Mucosa of rectum (tissue), 2 donors: ENCODE results near the gene ERG28.

Source experiments
- H3K27ac ChIP-seq, 2 donors: one replicate each; pipeline ENCODE4 v1.7.0; 2013; ENCODE audit warnings: inconsistent platforms in 2 of 2, low read depth in 2 of 2, low read length in 2 of 2
- H3K27me3 ChIP-seq, 2 donors: one replicate each; pipeline ENCODE4 v1.7.0; 2013; ENCODE audit warnings: low read length in 2 of 2; ENCODE audit not compliant: control insufficient read depth in 2 of 2, insufficient read depth in 2 of 2
- H3K36me3 ChIP-seq, 2 donors: one replicate each; pipeline ENCODE4 v1.7.0; 2013; ENCODE audit warnings: low read length in 2 of 2; ENCODE audit not compliant: control insufficient read depth in 2 of 2, insufficient read depth in 2 of 2
- H3K4me1 ChIP-seq, 2 donors: one replicate each; pipeline ENCODE4 v1.7.0; 2013; ENCODE audit warnings: low read length in 2 of 2, mild to moderate bottlenecking in 1 of 2; ENCODE audit not compliant: control insufficient read depth in 2 of 2, insufficient read depth in 2 of 2
- H3K4me3 ChIP-seq, 2 donors: one replicate each; pipeline ENCODE4 v1.7.0; 2013; ENCODE audit warnings: low read length in 2 of 2
- H3K9ac ChIP-seq, 2 donors: one replicate each; pipeline ENCODE4 v1.7.0; 2013; ENCODE audit warnings: low read length in 2 of 2, low read depth in 1 of 2, mild to moderate bottlenecking in 1 of 2
- H3K9me3 ChIP-seq, 2 donors: one replicate each; pipeline ENCODE4 v1.7.0; 2013; ENCODE audit warnings: low read length in 2 of 2; ENCODE audit not compliant: control insufficient read depth in 2 of 2
- donor health status: healthy.
- donor health status: Normal muscosa, but diverticular disease.

The ERG28 gene

DNA sequence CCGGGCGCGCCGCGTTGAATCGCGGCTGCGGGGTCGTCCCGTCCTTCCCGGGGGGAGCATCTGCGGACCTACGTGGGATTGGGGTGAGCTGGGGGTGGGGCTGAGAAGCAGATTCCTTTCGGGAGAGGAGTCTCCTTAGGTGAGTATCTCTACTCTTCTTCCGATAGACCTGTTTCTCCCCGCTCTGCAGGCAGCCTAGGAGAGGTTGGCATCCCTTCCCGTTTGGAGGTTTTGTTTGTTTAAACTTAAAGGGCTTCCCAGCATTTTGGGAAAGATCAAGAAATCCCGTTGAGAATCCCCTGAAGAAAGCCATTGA lies 781 bp upstream of the ERG28 start:
- H3K36me3 ChIP-seq = peaks cover 9 to 21% of the 10 kb centered on the region in 2 donors
- peaks cover 12 to 15% of the 10 kb centered on the region in 2 donors for H3K4me1 ChIP-seq
- peak overlapping the region; percentile 82 to 90 for H3K27ac ChIP-seq
- no peaks in the 10 kb centered on the region for H3K9me3 ChIP-seq
- no peaks in the 10 kb centered on the region for H3K27me3 ChIP-seq
- H3K9ac ChIP-seq = peak overlapping the region; percentile 85 to 87
- H3K4me3 ChIP-seq = peak overlapping the region; percentile 89 to 91

GRCh38 chr14:75660238-75660629 lies 442 bp downstream of the ERG28 start:
- Histone ChIP-seq H3K9ac (peak overlapping the region; percentile 74 to 85), H3K36me3 (peaks cover 15 to 27% of the 10 kb centered on the region in 2 donors), H3K9me3 (no peaks in the 10 kb centered on the region), H3K27me3 (no peaks in the 10 kb centered on the region), H3K4me3 (peak overlapping the region; percentile 89 to 91), H3K4me1 (peaks cover 12 to 15% of the 10 kb centered on the region in 2 donors), H3K27ac (peak overlapping the region; percentile 82 to 90)

GRCh38 chr14:75658957-75659356 lies 1.7 kb downstream of the ERG28 start:
- Histone ChIP-seq H3K9me3 (no peaks in the 10 kb centered on the region), H3K27ac (no peak overlapping the region), H3K27me3 (no peaks in the 10 kb centered on the region), H3K4me1 (peaks cover 12 to 15% of the 10 kb centered on the region in 2 donors), H3K36me3 (peaks cover 24% of the 10 kb centered on the region in 2 donors), H3K9ac (no peak overlapping the region), H3K4me3 (no peak overlapping the region)

DNA sequence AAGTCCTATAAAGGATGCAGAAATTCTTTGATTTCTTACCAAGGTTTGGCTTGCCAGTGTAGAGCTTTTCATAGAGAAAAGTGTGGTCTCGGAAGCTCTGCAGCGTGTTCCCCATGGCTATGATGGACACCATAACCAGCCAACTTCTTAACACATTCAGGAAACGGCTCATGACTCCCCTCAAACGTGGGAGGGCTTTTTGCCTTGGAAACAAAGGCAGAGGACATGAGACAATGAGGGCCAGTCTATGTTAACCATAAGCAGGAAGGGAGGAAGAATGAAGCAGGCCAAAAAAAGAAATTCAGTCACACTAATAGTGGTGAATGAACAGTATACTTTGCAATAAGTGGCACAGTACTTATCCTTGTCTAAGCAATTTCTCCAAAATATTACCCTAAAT lies 3.3 kb downstream of the ERG28 start:
- Histone ChIP-seq H3K27me3 (no peaks in the 10 kb centered on the region), H3K36me3 (peaks cover 21 to 24% of the 10 kb centered on the region in 2 donors), H3K9me3 (no peaks in the 10 kb centered on the region), H3K9ac (no peak overlapping the region), H3K4me3 (no peak overlapping the region), H3K4me1 (peaks cover 12 to 15% of the 10 kb centered on the region in 2 donors), H3K27ac (no peak overlapping the region)

DNA sequence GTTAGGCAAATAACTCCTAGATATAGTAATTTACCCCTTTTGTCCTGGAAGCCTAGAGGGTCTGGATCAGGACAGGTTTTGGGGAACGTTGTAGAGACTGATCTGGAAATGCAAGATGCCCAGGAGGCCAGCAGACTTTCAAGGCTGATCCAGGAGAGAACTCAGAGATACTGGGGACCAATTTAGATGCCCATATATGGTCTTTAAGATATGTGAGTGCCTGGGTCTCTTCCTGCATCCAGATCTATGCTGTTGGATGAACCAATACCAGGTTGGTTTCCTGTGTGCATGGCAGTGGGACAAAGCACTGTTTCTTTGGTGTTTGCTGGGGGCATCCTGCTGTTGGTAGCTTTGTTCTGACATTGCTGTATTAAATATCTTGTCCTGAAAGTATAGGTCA lies 5.4 kb downstream of the ERG28 start:
- Histone ChIP-seq H3K27ac (no peak overlapping the region), H3K36me3 (peaks cover 31 to 37% of the 10 kb centered on the region in 2 donors), H3K27me3 (no peaks in the 10 kb centered on the region), H3K9me3 (no peaks in the 10 kb centered on the region), H3K4me3 (no peak overlapping the region), H3K9ac (no peak overlapping the region), H3K4me1 (peaks cover 5% of the 10 kb centered on the region in 2 donors)

- Histone ChIP-seq H3K9ac (no peak overlapping the region), H3K27me3 (no peaks in the 10 kb centered on the region), H3K4me3 (no peak overlapping the region), H3K9me3 (no peaks in the 10 kb centered on the region), H3K4me1 (no peaks in the 10 kb centered on the region), H3K36me3 (peaks cover 36 to 46% of the 10 kb centered on the region in 2 donors), H3K27ac (no peak overlapping the region)
Measured at GRCh38 chr14:75654127-75654732, 6.4 kb downstream of the ERG28 start.

DNA sequence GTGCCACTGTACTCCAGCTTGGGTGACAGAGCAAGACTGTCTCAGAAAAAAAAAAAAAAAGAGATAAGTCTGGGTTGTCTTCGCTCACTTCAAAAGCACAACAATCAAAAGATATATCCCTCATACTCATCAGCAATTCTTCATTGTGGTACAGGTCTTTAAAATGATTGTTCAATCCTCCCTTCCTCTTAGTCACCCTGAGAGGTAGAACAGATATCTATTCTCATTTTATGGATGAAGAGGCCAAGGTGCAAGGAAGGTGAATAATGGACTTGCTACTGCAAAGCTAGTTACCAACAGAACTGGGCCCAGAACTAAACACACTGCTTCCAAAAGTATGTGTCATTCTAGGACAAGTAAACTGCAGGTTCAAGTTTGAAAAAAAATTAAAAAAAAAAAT lies 7.1 kb downstream of the ERG28 start:
- Histone ChIP-seq H3K27ac (no peak overlapping the region), H3K27me3 (no peaks in the 10 kb centered on the region), H3K4me1 (no peaks in the 10 kb centered on the region), H3K9me3 (no peaks in the 10 kb centered on the region), H3K9ac (no peak overlapping the region), H3K4me3 (no peak overlapping the region), H3K36me3 (peaks cover 36 to 48% of the 10 kb centered on the region in 2 donors)

DNA sequence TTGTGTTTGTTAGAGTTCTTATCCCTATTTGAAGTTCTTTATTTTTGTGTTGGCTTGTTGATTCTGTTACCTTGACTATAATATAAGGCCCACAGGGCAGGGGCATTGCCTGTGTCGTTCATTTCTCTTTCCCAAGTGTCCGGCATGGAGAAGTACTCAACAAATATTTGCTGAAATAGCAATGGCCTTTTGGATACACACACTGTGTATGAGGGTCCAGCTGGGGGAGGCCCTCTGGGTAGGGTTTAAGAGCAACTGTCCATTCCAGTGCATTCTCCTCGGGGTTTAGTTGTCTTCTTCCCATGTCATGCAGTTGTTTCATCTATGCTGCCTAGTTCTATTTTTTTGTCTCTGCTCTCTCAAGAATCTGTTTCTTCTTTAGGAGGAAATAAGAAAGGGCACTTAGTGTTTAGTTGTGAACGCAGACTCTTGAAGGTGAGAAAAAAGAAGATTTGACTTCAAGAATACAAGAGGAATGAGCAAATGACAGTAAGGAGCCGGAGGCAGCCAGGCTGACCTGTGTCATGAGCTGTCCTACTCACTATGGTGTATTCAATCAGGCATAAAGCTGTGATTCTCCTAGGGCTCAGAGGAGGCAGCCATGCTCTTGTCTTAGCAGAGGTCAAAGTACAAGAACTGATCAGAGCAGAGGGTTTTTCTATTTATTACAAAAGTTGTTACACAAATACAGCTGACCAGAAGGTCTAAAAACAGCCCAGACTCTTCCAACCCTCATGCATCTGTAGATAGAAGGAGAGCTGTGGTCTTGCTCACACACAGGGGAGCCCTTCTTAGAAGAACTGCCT lies 10.2 kb downstream of the ERG28 start:
- H3K27ac ChIP-seq = no peak overlapping the region
- no peak overlapping the region for H3K4me3 ChIP-seq
- H3K36me3 ChIP-seq = peaks cover 23 to 42% of the 10 kb centered on the region in 2 donors
- H3K9ac ChIP-seq = no peak overlapping the region
- no peaks in the 10 kb centered on the region for H3K4me1 ChIP-seq
- no peaks in the 10 kb centered on the region for H3K9me3 ChIP-seq
- no peaks in the 10 kb centered on the region for H3K27me3 ChIP-seq

DNA sequence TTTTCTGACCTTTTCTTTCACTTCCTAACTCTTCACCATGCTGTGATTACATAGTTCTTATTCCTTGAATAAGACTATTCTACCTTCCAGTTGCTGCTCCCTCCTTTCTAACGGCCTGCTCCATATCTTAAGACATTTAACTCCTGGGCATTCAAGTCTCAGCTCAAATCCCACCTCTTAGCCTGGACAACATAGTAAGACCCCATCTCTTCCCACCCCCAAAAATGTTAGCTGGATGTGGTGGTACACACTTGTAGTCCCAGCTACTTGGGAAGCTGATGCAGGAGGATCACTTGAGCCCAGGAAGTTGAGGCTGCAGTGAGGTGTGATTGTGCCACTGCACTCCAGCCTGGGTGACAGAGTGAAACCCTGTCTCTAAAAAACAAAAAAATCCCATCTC lies 10.9 kb downstream of the ERG28 start:
- Histone ChIP-seq H3K27me3 (no peaks in the 10 kb centered on the region), H3K27ac (no peak overlapping the region), H3K9me3 (no peaks in the 10 kb centered on the region), H3K4me3 (no peak overlapping the region), H3K9ac (no peak overlapping the region), H3K36me3 (peaks cover 20 to 39% of the 10 kb centered on the region in 2 donors), H3K4me1 (no peaks in the 10 kb centered on the region)

DNA sequence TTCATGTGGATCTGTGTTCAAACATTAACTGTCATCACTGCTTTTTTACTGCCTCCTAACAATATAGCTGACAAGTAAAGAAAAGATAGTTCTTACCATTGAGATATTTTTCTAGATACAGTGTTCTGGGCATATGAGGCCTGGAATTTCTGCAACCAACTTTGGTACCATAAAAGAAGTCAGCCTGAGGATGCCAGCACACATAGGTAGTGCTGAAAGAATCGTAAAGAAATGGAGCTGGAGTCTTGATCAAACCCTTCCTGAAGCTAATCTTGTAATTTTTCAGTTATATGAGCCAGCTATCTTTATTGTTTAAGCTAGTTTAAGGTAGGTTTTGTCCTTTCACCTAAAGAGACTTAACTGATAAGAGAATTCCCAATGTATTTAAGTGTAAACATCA lies 11.3 kb downstream of the ERG28 start:
- H3K27me3 ChIP-seq = no peaks in the 10 kb centered on the region
- H3K4me1 ChIP-seq = no peaks in the 10 kb centered on the region
- H3K27ac ChIP-seq = no peak overlapping the region
- peaks cover 23 to 35% of the 10 kb centered on the region in 2 donors for H3K36me3 ChIP-seq
- H3K9me3 ChIP-seq = no peaks in the 10 kb centered on the region
- no peak overlapping the region for H3K4me3 ChIP-seq
- H3K9ac ChIP-seq = no peak overlapping the region
